Activated B cell treated with CpG ODN at 0.5 μM for 24 hours (primary cell): ENCODE results near the gene VARS2. TPM values are rescaled to one million over a fixed set of nuclear protein-coding genes. Genes with fewer than 3 reads are reported as not detected.
A peak's percentile ranks its signal among the peaks of the same experiment; 100 is the strongest.

Source experiments
- ATAC-seq: fragments of 200-7000 bp; cut with Tn5 transposase; one replicate; pipeline ENCODE4 v1.10.0; 2021; ENCODE audit warnings: low read depth, mild to moderate bottlenecking, moderate library complexity
- CTCF ChIA-PET: fragments of 350-600 bp; sonication (Branson Sonifier 250); formaldehyde crosslinking; loops from one replicate; lab custom pipeline; 2021; ENCODE audit warnings: antibody characterized with exemption; lab: Charles Lee
- POLR2A ChIA-PET: fragments of 350-600 bp; sonication (Branson Sonifier 250); formaldehyde crosslinking; loops from one replicate; lab custom pipeline; 2021; ENCODE audit warnings: antibody characterized with exemption; lab: Charles Lee
- DNase-seq: peaks from one replicate; pipeline ENCODE4 v3.0.0; 2022
- H3K27ac Mint-ChIP-seq: one replicate; pipeline ENCODE4 v1.8.0; 2020; ENCODE audit warnings: mixed read lengths
- H3K27me3 Mint-ChIP-seq: one replicate; pipeline ENCODE4 v1.8.0; 2021; ENCODE audit warnings: mixed read lengths
- H3K36me3 Mint-ChIP-seq: one replicate; pipeline ENCODE4 v1.8.0; 2021; ENCODE audit warnings: low read depth, mixed read lengths
- H3K4me1 Mint-ChIP-seq: one replicate; pipeline ENCODE4 v1.8.0; 2021; ENCODE audit warnings: mixed read lengths
- H3K4me3 Mint-ChIP-seq: one replicate; pipeline ENCODE4 v1.8.0; 2020; ENCODE audit warnings: mild to moderate bottlenecking, mixed read lengths
- H3K9me3 Mint-ChIP-seq: one replicate; pipeline ENCODE4 v1.8.0; 2020; ENCODE audit warnings: mixed read lengths
- intact Hi-C: fragments of 100-400 bp; cut with micrococcal nuclease; formaldehyde crosslinking; loops from one replicate; pipeline ENCODE4 v1.15.1; 2024
- total RNA-seq: library from RNA; stranded (reverse); gene quantifications from 2 replicates; pipeline ENCODE4 v1.2.3, GENCODE V29; 2022
- TF ChIP-seq, protein P1 (sequence below): fragments of 200-600 bp; IDR thresholded peaks from one replicate; pipeline ENCODE4 v1.8.0; 2022; ENCODE audit warnings: antibody characterized with exemption, mild to moderate bottlenecking

Gene VARS2
- total RNA-seq, 1 donor from 2014 or later, result 47.8 TPM

DNA sequence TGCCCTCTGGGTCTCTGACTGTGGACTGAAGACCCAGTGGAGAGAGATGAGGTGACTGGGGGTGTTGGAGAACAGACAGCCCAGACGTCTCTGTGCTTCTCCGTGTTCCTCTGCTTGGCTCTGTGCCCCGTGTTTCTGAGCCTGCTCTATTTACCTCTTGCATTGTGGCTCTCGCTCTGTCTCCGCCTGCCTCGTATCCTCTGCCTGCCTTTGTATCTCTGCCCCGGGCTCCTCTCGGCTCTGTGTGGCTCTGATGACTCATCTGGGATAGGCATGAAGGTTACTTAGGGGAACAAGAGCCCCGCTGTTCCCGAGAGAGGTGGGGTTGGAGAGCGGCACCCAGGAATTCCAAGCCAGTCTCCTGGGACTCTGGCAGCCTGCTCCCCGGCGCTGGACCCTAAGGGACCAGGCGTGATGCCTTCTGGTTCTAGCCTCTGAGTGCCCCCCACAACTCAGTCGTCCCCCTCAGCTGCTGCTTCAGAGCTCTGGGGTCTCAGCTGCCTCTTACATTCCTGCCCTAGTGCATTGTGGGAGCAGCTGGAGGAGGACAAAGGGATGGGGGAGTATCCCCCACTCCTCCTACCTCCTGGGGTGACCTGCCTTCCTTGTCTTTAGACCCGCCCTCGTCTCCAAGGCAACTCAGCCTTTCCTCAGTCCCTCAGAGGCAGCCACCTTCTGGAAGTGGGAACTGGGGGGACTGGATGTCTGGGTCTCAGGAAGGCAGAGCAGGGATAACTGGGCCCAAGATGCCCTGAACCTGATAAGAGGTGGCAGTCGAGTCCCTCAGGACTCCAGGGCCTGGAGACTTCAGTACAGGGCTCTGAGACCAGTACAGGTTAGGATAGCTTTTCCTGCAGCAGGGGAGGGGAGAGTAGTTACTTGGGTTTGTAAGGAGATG is 27.8 kb upstream of the VARS2 start:
- peak overlapping the region; percentile 1 for H3K27ac Mint-ChIP-seq
- TF ChIP-seq, protein P1, sequence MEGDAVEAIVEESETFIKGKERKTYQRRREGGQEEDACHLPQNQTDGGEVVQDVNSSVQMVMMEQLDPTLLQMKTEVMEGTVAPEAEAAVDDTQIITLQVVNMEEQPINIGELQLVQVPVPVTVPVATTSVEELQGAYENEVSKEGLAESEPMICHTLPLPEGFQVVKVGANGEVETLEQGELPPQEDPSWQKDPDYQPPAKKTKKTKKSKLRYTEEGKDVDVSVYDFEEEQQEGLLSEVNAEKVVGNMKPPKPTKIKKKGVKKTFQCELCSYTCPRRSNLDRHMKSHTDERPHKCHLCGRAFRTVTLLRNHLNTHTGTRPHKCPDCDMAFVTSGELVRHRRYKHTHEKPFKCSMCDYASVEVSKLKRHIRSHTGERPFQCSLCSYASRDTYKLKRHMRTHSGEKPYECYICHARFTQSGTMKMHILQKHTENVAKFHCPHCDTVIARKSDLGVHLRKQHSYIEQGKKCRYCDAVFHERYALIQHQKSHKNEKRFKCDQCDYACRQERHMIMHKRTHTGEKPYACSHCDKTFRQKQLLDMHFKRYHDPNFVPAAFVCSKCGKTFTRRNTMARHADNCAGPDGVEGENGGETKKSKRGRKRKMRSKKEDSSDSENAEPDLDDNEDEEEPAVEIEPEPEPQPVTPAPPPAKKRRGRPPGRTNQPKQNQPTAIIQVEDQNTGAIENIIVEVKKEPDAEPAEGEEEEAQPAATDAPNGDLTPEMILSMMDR, result no peak
- peak overlapping the region; percentile 84 for H3K4me3 Mint-ChIP-seq
- intact Hi-C loops, result loop anchor here (2.0 kb wide), 1 partner anchor 29 kb away; the partner anchor contains the start of gene VARS2
- POLR2A ChIA-PET, result interaction anchor here (0.6 kb wide), 1 partner anchor 262 kb away, joined by 4 read pairs; no protein-coding TSS in a partner anchor
- CTCF ChIA-PET, result no interaction called here
- ATAC-seq (no peak), DNase-seq (no peak)
- H3K9me3 Mint-ChIP-seq, result no peaks in the 10 kb centered on the region
- peaks cover 54% of the 10 kb centered on the region for H3K4me1 Mint-ChIP-seq
- no peaks in the 10 kb centered on the region for H3K27me3 Mint-ChIP-seq
- H3K36me3 Mint-ChIP-seq, result peaks cover 19% of the 10 kb centered on the region

DNA sequence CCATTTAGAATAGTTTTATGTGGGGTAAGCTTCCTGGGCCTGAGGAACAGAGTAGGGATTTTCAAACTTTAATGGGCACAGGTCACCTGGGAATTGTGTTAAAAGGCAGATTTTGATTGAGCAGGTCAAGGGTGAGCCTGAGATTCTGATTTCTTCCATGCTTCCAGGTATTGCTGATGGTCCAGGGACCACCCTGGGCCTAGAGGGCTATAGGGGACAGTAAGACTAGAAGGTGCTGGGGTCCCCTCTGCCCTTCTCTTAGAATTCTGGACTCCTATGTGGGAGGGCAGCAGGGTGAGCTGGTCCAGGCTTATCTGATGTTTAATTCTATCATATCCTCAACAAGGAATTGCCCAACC is 27.2 kb upstream of the VARS2 start:
- DNase-seq (no peak), ATAC-seq (no peak)
- CTCF ChIA-PET, result no interaction called here
- Mint-ChIP-seq H3K4me1 (peaks cover 48% of the 10 kb centered on the region), H3K27me3 (no peaks in the 10 kb centered on the region), H3K27ac (peak overlapping the region; percentile 1), H3K4me3 (no peak overlapping the region), H3K9me3 (no peaks in the 10 kb centered on the region), H3K36me3 (peaks cover 19% of the 10 kb centered on the region)
- POLR2A ChIA-PET, result interaction anchor here (0.6 kb wide), 1 partner anchor 263 kb away, joined by 4 read pairs; no protein-coding TSS in a partner anchor
- TF ChIP-seq, protein P1, result no peak
- intact Hi-C loops, result no loop called here

DNA sequence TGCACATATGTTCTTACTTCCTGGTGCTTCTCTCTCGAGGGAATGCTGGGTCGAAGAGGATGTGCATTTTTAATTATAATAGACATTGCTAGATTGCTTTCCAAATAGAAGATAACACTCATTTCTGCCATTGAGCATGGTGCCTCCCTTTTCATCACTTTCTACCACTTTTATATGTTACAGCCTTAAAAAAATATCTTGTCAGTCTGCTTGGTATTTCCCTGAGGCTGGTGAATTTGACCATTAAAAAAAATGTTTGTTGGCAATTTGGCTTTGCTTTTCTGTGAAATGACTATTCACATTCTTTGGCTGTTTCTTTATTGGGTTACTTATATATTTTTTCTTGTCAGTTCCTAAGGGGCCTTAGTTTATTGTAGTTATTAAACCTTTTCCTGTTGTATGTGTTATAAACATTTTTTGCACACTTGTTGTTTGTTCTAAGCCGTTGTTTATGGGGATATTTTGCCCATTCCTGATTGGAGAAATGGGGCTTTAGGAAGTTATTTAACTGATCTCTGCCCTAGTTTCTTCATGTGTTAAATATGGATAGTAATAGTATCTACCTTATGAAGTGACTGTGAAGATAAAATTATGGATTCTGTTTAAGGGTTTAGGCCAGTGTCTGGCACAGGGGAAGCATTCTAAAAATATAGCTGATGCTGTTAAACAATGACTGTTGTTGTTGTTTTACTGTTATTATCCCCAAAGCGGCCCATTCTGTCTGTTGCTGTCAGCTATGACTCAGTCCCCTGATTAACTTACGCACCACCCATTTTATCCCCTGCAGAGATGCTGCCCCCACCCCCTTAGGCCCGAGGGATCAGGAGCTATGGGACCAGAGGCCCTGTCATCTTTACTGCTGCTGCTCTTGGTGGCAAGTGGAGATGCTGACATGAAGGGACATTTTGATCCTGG is 25.9 kb upstream of the VARS2 start:
- TF ChIP-seq, protein P1, result no peak
- ChIA-PET CTCF (no interaction called here), POLR2A (no interaction called here)
- no peak overlapping the region for H3K27ac Mint-ChIP-seq
- no peak overlapping the region for H3K4me3 Mint-ChIP-seq
- no peaks in the 10 kb centered on the region for H3K27me3 Mint-ChIP-seq
- peaks cover 25% of the 10 kb centered on the region for H3K36me3 Mint-ChIP-seq
- H3K4me1 Mint-ChIP-seq, result peaks cover 35% of the 10 kb centered on the region
- DNase-seq, result no peak
- H3K9me3 Mint-ChIP-seq, result no peaks in the 10 kb centered on the region
- no peak for ATAC-seq
- intact Hi-C loops, result no loop called here

DNA sequence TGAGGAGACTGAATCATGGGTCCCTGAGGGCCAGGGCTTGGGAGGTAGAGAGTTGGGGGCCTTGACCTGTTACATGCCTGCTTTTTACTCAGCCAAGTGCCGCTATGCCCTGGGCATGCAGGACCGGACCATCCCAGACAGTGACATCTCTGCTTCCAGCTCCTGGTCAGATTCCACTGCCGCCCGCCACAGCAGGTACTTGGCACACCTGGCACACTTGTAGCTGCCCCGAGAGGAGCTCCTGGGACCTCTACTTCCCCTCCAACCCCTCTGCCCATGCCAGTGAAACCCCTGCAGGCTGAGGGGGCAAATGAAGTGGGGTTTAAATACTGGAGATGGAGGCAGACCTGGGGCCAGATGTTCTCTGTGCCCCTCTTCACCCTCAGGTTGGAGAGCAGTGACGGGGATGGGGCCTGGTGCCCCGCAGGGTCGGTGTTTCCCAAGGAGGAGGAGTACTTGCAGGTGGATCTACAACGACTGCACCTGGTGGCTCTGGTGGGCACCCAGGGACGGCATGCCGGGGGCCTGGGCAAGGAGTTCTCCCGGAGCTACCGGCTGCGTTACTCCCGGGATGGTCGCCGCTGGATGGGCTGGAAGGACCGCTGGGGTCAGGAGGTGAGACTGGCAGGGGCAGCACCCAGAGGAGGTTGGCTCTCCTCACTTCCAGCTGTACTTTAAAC is 25.1 kb upstream of the VARS2 start:
- Mint-ChIP-seq H3K27me3 (no peaks in the 10 kb centered on the region), H3K36me3 (peaks cover 25% of the 10 kb centered on the region), H3K9me3 (no peaks in the 10 kb centered on the region), H3K4me3 (no peak overlapping the region), H3K27ac (no peak overlapping the region), H3K4me1 (peaks cover 28% of the 10 kb centered on the region)
- intact Hi-C loops, result no loop called here
- TF ChIP-seq, protein P1, result no peak
- CTCF ChIA-PET, result interaction anchor here (1.3 kb wide), 1 partner anchor 25 kb away, joined by 3 read pairs; the partner anchor contains the start of gene VARS2
- POLR2A ChIA-PET, result no interaction called here
- ATAC-seq (no peak), DNase-seq (no peak)
